ENCODE measurements around the gene SPECC1.
"Not testable (repeated sequence)": the region's sequence is repeated elsewhere in the genome, so short reads cannot be mapped to it uniquely, and the experiment has no call there.

SPECC1 gene

DNA sequence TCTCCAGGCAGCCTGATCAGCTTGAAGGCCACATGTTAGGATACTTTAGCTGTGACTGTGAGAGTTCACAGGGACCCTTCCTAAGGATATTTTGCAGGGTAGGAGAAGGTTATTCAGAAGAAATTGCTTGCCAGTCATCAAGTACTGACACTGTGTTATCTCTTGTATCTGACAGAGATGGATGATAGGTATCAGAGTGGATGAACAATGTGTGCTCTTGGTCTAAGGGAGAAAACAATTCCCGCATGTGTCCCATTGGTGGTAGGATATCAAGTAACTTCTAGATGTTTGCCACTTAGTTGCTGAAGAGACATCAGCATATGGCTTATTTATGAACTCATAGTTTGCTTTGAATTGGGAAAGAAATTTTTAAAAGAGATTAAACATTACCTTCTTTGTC lies 219.3 kb downstream of the SPECC1 start:
- no peaks in the 10 kb centered on the region for H3K27me3 ChIP-seq (ENCODE audit: control insufficient read depth in 1 of 2, insufficient read depth in 2 of 2, low read length in 2 of 2)
- no peaks in the 10 kb centered on the region for H3K9me3 ChIP-seq (ENCODE audit: control insufficient read depth in 1 of 2, low read length in 2 of 2)
- no peak overlapping the region for H3K4me3 ChIP-seq (ENCODE audit: low read depth in 1 of 2, low read length in 2 of 2)
- no peaks in the 10 kb centered on the region for H3K4me1 ChIP-seq (ENCODE audit: control insufficient read depth in 1 of 2, insufficient read depth in 2 of 2, low read length in 2 of 2)
- H3K27ac ChIP-seq (ENCODE audit: low read depth, low read length), result no peak overlapping the region
- H3K36me3 ChIP-seq (ENCODE audit: control insufficient read depth in 1 of 2, insufficient read depth in 2 of 2, low read length in 2 of 2), result peaks cover 0 to 33% of the 10 kb centered on the region in 2 donors
- H3K9ac ChIP-seq (ENCODE audit: low read depth in 1 of 2, low read length in 2 of 2), result no peak overlapping the region

DNA sequence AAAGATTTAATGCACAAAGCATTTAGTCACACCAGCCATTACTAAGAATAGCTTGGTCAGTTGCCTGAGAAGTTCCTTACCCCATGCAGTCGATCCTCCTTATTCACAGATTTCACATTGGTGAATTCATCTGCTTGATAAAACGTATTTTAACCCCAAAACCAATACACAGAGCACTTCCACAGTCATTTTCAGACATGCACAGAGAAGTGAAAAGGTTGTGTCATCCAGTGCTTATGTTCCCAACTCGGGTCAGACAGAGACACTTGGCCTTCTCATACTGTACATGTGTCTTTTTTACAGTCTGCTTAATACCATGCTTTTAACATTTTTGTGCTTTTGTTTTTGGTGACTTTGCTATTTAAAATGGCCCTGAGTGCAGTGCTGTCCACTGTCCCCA lies 219.7 kb downstream of the SPECC1 start:
- Histone ChIP-seq H3K4me3 (ENCODE audit: low read depth in 1 of 2, low read length in 2 of 2) (no peak overlapping the region), H3K27ac (ENCODE audit: low read depth, low read length) (no peak overlapping the region), H3K36me3 (ENCODE audit: control insufficient read depth in 1 of 2, insufficient read depth in 2 of 2, low read length in 2 of 2) (peaks cover 0 to 36% of the 10 kb centered on the region in 2 donors), H3K4me1 (ENCODE audit: control insufficient read depth in 1 of 2, insufficient read depth in 2 of 2, low read length in 2 of 2) (no peaks in the 10 kb centered on the region), H3K9ac (ENCODE audit: low read depth in 1 of 2, low read length in 2 of 2) (no peak overlapping the region), H3K9me3 (ENCODE audit: control insufficient read depth in 1 of 2, low read length in 2 of 2) (no peaks in the 10 kb centered on the region), H3K27me3 (ENCODE audit: control insufficient read depth in 1 of 2, insufficient read depth in 2 of 2, low read length in 2 of 2) (no peaks in the 10 kb centered on the region)

DNA sequence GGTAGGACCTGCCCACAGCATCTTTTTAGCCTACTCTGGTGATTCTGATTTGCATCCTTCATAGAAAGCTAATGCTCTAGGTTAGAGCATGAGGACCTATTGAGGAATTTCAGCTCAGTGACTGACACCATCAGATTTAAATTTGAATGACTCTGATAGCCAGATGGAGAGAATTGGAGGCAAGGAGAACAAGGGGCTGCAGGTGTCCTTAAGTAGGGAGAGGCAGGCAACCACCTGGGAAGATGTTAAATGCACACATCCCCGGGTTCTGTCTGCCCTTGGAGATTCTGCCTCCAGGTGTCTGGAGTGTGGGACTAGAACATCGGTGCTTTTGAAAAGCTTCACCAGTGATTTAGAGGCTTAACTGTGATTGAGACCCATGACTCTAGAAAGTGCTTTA lies 221.8 kb downstream of the SPECC1 start:
- Histone ChIP-seq H3K4me3 (ENCODE audit: low read depth in 1 of 2, low read length in 2 of 2) (no peak overlapping the region), H3K4me1 (ENCODE audit: control insufficient read depth in 1 of 2, insufficient read depth in 2 of 2, low read length in 2 of 2) (no peaks in the 10 kb centered on the region), H3K36me3 (ENCODE audit: control insufficient read depth in 1 of 2, insufficient read depth in 2 of 2, low read length in 2 of 2) (peaks cover 8 to 52% of the 10 kb centered on the region in 2 donors), H3K27ac (ENCODE audit: low read depth, low read length) (no peak overlapping the region), H3K27me3 (ENCODE audit: control insufficient read depth in 1 of 2, insufficient read depth in 2 of 2, low read length in 2 of 2) (no peaks in the 10 kb centered on the region), H3K9ac (ENCODE audit: low read depth in 1 of 2, low read length in 2 of 2) (no peak overlapping the region), H3K9me3 (ENCODE audit: control insufficient read depth in 1 of 2, low read length in 2 of 2) (no peaks in the 10 kb centered on the region)

DNA sequence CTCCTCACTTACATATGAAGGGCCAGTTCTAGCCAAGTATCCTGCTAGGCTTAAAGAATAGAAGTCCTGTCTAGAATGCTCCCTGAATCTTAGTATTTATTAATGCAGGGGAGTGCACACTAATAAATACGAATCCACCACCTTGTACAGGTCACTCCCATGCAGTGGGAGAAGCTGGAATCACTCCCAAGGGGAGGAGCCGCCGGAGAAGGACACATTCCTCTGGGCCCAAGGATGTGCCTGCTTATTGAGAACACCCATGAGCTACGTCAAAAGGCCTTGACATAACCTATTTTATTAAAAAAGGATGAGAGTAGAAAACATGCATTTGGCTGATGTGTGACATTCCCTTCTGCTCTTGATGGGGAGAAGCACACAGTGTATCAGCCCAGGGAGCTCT lies 223.5 kb downstream of the SPECC1 start:
- no peaks in the 10 kb centered on the region for H3K9me3 ChIP-seq (ENCODE audit: control insufficient read depth in 1 of 2, low read length in 2 of 2)
- peaks cover 8 to 52% of the 10 kb centered on the region in 2 donors for H3K36me3 ChIP-seq (ENCODE audit: control insufficient read depth in 1 of 2, insufficient read depth in 2 of 2, low read length in 2 of 2)
- H3K4me3 ChIP-seq (ENCODE audit: low read depth in 1 of 2, low read length in 2 of 2), result no peak overlapping the region
- no peak overlapping the region for H3K9ac ChIP-seq (ENCODE audit: low read depth in 1 of 2, low read length in 2 of 2)
- H3K27ac ChIP-seq (ENCODE audit: low read depth, low read length), result no peak overlapping the region
- no peaks in the 10 kb centered on the region for H3K27me3 ChIP-seq (ENCODE audit: control insufficient read depth in 1 of 2, insufficient read depth in 2 of 2, low read length in 2 of 2)
- no peaks in the 10 kb centered on the region for H3K4me1 ChIP-seq (ENCODE audit: control insufficient read depth in 1 of 2, insufficient read depth in 2 of 2, low read length in 2 of 2)

DNA sequence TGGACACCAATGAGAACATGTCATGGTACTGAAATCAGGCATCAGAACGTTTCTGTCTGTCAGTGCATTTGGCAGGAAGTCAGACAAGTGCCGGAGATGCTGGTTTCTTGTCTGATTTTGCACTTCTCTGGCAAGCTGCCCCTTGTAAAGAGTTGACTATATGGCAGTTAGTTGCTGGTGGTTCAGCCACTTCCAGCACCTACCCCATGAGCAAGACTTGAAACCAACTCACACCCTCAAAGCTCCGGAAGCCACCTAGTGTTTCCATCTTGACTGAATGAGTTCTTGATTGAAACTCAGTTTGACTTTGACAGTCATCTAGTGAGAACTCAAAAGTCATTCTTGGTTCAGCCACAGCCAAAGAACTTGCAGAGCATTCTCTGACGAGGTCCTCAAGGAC lies 225.1 kb downstream of the SPECC1 start:
- H3K27ac ChIP-seq (ENCODE audit: low read depth, low read length), result no peak overlapping the region
- no peaks in the 10 kb centered on the region for H3K27me3 ChIP-seq (ENCODE audit: control insufficient read depth in 1 of 2, insufficient read depth in 2 of 2, low read length in 2 of 2)
- no peak overlapping the region for H3K9ac ChIP-seq (ENCODE audit: low read depth in 1 of 2, low read length in 2 of 2)
- H3K4me1 ChIP-seq (ENCODE audit: control insufficient read depth in 1 of 2, insufficient read depth in 2 of 2, low read length in 2 of 2), result no peaks in the 10 kb centered on the region
- peaks cover 12 to 38% of the 10 kb centered on the region in 2 donors for H3K36me3 ChIP-seq (ENCODE audit: control insufficient read depth in 1 of 2, insufficient read depth in 2 of 2, low read length in 2 of 2)
- no peaks in the 10 kb centered on the region for H3K9me3 ChIP-seq (ENCODE audit: control insufficient read depth in 1 of 2, low read length in 2 of 2)
- H3K4me3 ChIP-seq (ENCODE audit: low read depth in 1 of 2, low read length in 2 of 2), result no peak overlapping the region

DNA sequence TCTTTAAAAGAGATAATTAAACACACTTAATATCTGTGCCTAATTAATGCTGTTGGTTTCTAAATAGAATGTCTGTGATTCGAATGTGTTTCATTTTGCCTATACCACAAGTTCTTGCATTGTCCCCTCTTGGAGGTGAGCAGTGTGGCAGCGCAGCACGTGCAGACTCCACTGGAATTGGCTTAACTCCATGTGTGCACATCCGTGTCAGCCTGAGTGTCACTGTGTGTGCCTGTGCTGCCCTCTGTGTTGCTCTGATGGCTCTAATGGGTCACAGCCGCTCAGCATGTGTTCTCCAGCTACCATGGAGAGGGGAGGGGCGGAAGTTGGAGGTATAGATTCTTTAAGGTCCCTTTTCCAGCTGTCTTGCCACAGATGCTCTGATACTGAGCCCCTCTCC lies 226.6 kb downstream of the SPECC1 start:
- no peak overlapping the region for H3K27ac ChIP-seq (ENCODE audit: low read depth, low read length)
- H3K9ac ChIP-seq (ENCODE audit: low read depth in 1 of 2, low read length in 2 of 2), result no peak overlapping the region
- no peaks in the 10 kb centered on the region for H3K27me3 ChIP-seq (ENCODE audit: control insufficient read depth in 1 of 2, insufficient read depth in 2 of 2, low read length in 2 of 2)
- H3K9me3 ChIP-seq (ENCODE audit: control insufficient read depth in 1 of 2, low read length in 2 of 2), result no peaks in the 10 kb centered on the region
- H3K4me3 ChIP-seq (ENCODE audit: low read depth in 1 of 2, low read length in 2 of 2), result no peak overlapping the region
- peaks cover 12 to 33% of the 10 kb centered on the region in 2 donors for H3K36me3 ChIP-seq (ENCODE audit: control insufficient read depth in 1 of 2, insufficient read depth in 2 of 2, low read length in 2 of 2)
- H3K4me1 ChIP-seq (ENCODE audit: control insufficient read depth in 1 of 2, insufficient read depth in 2 of 2, low read length in 2 of 2), result no peaks in the 10 kb centered on the region

DNA sequence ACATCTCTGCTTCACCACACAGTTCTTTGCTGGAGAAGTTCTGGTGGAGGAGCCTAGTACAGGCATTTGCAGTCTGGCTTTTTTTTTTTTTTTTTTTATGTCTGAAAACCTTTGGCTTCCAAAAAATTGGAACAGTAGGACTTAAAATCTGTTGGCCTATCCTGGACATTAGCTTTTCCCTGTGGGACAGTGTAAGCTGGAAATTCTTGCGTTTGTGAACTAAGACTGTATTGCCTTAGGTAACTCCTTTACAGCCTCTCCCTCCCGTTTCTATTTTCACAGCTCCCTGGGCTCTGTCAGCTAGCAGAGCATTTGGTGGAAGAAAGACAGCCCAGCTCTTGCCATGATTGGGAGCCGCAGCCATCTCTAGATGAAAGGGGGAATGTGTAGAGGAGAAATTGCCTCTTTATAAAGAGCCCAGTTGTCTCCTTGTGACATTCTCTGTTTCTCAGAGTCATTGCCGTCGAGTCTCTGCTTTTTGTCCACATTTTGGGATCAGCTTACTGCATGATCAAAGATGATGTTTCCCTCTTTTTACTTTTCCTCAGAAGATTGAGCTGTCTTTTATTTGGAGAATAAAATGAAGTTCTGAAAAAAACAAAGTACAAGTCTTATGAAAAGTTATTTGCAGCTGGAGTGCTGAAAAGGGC lies 227.5 kb downstream of the SPECC1 start:
- Histone ChIP-seq H3K9me3 (ENCODE audit: control insufficient read depth in 1 of 2, low read length in 2 of 2) (no peaks in the 10 kb centered on the region), H3K4me3 (ENCODE audit: low read depth in 1 of 2, low read length in 2 of 2) (no peak overlapping the region), H3K36me3 (ENCODE audit: control insufficient read depth in 1 of 2, insufficient read depth in 2 of 2, low read length in 2 of 2) (peaks cover 12 to 33% of the 10 kb centered on the region in 2 donors), H3K27ac (ENCODE audit: low read depth, low read length) (no peak overlapping the region), H3K4me1 (ENCODE audit: control insufficient read depth in 1 of 2, insufficient read depth in 2 of 2, low read length in 2 of 2) (no peaks in the 10 kb centered on the region), H3K27me3 (ENCODE audit: control insufficient read depth in 1 of 2, insufficient read depth in 2 of 2, low read length in 2 of 2) (no peaks in the 10 kb centered on the region), H3K9ac (ENCODE audit: low read depth in 1 of 2, low read length in 2 of 2) (no peak overlapping the region)

DNA sequence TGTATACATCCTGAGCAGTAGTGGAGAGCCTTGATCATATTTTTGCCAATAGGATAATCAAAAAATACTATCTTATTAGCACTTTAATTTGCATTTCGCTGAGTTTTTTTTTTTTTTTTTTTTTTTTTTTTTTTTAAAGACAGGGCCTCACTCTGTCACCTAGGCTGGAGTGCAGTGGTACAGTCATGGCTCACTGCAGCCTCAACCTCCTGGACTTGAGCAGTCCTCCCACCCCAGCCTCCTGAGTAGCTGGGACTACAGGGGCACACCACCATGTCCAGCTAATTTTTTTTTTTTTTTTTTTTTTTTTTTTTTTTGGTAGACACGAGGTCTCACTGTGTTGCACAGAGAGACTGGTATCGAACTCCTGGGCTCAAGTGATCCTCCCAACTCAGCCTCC lies 230.6 kb downstream of the SPECC1 start:
- H3K27ac ChIP-seq (ENCODE audit: low read depth, low read length); H3K4me3 ChIP-seq (ENCODE audit: low read depth in 1 of 2, low read length in 2 of 2); H3K27me3 ChIP-seq (ENCODE audit: control insufficient read depth in 1 of 2, insufficient read depth in 2 of 2, low read length in 2 of 2); H3K9me3 ChIP-seq (ENCODE audit: control insufficient read depth in 1 of 2, low read length in 2 of 2); H3K9ac ChIP-seq (ENCODE audit: low read depth in 1 of 2, low read length in 2 of 2); H3K36me3 ChIP-seq (ENCODE audit: control insufficient read depth in 1 of 2, insufficient read depth in 2 of 2, low read length in 2 of 2); H3K4me1 ChIP-seq (ENCODE audit: control insufficient read depth in 1 of 2, insufficient read depth in 2 of 2, low read length in 2 of 2): not testable (repeated sequence)

DNA sequence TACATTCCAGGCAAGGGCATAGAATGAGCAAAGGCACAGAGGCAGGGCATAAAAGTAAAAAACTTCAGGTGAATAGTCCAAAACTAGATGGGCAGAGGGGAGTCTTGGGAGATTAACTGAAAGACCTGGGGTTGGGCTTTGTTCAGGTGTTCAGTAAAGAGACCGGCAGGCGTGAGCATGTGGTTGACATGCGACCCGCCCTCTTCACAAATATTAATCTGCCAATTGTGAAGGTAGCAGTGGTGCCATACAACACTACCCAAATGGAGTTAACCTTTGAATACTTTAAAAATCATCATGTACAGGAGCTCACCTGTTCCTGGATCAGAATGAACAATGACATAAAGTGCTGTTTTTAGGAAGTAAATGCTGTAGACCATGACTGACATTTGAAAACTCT lies 232.7 kb downstream of the SPECC1 start:
- H3K27me3 ChIP-seq (ENCODE audit: control insufficient read depth in 1 of 2, insufficient read depth in 2 of 2, low read length in 2 of 2), result no peaks in the 10 kb centered on the region
- no peak overlapping the region for H3K4me3 ChIP-seq (ENCODE audit: low read depth in 1 of 2, low read length in 2 of 2)
- H3K4me1 ChIP-seq (ENCODE audit: control insufficient read depth in 1 of 2, insufficient read depth in 2 of 2, low read length in 2 of 2), result no peaks in the 10 kb centered on the region
- no peak overlapping the region for H3K9ac ChIP-seq (ENCODE audit: low read depth in 1 of 2, low read length in 2 of 2)
- H3K36me3 ChIP-seq (ENCODE audit: control insufficient read depth in 1 of 2, insufficient read depth in 2 of 2, low read length in 2 of 2), result peaks cover 4 to 13% of the 10 kb centered on the region in 2 donors
- H3K9me3 ChIP-seq (ENCODE audit: control insufficient read depth in 1 of 2, low read length in 2 of 2), result no peaks in the 10 kb centered on the region
- no peak overlapping the region for H3K27ac ChIP-seq (ENCODE audit: low read depth, low read length)

DNA sequence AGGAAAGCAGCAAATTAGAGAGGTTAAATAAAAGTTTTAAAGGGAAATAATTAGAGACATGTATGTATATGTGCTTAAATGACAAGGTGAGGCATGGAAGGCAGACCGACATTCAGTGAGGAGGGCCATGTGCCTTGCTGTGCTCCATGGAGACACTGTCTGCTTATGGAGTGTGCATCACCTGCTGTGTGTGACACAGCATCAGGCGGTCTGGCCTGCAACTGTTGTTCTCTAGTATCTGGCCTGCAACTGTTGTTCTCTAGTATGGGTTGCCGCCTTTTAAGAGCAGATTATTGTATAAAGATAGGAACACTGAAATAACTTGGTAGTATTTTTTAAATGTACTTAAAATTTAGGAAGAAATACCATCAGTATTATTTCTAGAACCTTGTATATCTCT lies 233.1 kb downstream of the SPECC1 start:
- H3K9ac ChIP-seq (ENCODE audit: low read depth in 1 of 2, low read length in 2 of 2), result no peak overlapping the region
- no peak overlapping the region for H3K4me3 ChIP-seq (ENCODE audit: low read depth in 1 of 2, low read length in 2 of 2)
- H3K36me3 ChIP-seq (ENCODE audit: control insufficient read depth in 1 of 2, insufficient read depth in 2 of 2, low read length in 2 of 2), result peaks cover 4 to 17% of the 10 kb centered on the region in 2 donors
- no peak overlapping the region for H3K27ac ChIP-seq (ENCODE audit: low read depth, low read length)
- no peaks in the 10 kb centered on the region for H3K9me3 ChIP-seq (ENCODE audit: control insufficient read depth in 1 of 2, low read length in 2 of 2)
- H3K4me1 ChIP-seq (ENCODE audit: control insufficient read depth in 1 of 2, insufficient read depth in 2 of 2, low read length in 2 of 2), result no peaks in the 10 kb centered on the region
- H3K27me3 ChIP-seq (ENCODE audit: control insufficient read depth in 1 of 2, insufficient read depth in 2 of 2, low read length in 2 of 2), result no peaks in the 10 kb centered on the region

DNA sequence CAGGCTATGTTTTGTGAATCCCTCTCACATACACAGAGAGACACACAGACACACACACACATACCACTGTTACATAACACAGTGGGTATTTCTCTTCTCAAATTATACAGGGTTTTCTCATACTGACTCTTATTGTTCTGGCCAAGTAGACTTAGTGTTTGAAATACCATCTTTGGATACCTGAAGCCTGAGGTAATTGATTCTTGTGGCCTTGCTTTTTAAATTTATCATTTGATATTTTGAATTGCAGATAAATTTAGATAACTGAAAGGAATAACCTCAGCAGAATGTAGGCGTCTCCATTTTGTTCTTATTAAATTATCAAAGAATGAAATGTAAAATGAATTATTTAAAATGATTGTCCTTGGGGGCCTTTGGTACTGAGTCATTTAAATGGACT lies 234.4 kb downstream of the SPECC1 start:
- H3K4me1 ChIP-seq (ENCODE audit: control insufficient read depth in 1 of 2, insufficient read depth in 2 of 2, low read length in 2 of 2), result no peaks in the 10 kb centered on the region

More for the DNA sequence above, 234.4 kb downstream of the SPECC1 start:
- Histone ChIP-seq H3K27ac (ENCODE audit: low read depth, low read length) (no peak overlapping the region), H3K9me3 (ENCODE audit: control insufficient read depth in 1 of 2, low read length in 2 of 2) (no peaks in the 10 kb centered on the region), H3K4me3 (ENCODE audit: low read depth in 1 of 2, low read length in 2 of 2) (no peak overlapping the region), H3K36me3 (ENCODE audit: control insufficient read depth in 1 of 2, insufficient read depth in 2 of 2, low read length in 2 of 2) (peaks cover 4 to 21% of the 10 kb centered on the region in 2 donors), H3K27me3 (ENCODE audit: control insufficient read depth in 1 of 2, insufficient read depth in 2 of 2, low read length in 2 of 2) (no peaks in the 10 kb centered on the region), H3K9ac (ENCODE audit: low read depth in 1 of 2, low read length in 2 of 2) (no peak overlapping the region)

Data from duodenal mucosa (tissue), 2 donors.